GM23338 (cell line): ENCODE results near the gene MYPOP.

Experiments
- CREB1 ChIP-seq: fragments of 250-450 bp; sonication (Bioruptor Pico); IDR thresholded peaks from 2 replicates; pipeline ENCODE4 v1.5.0; 2020; ENCODE audit warnings: low read depth, mild to moderate bottlenecking, moderate library complexity
- CTCF ChIP-seq, 2 experiments: fragments of 200-600 bp in 1 of 2; sonication (generic) in 1 of 2; conservative IDR thresholded peaks; 2 replicates each; pipeline versions ENCODE4 v1.5.1 to v1.6.1; 2016 to 2017; ENCODE audit warnings: antibody characterized with exemption in 2 of 2, low read depth in 2 of 2, mild to moderate bottlenecking in 2 of 2, moderate library complexity in 1 of 2
- EZH2phosphoT487 ChIP-seq: fragments of 200-600 bp; sonication (generic); IDR thresholded peaks from one replicate; pipeline ENCODE4 v1.8.1; 2018; ENCODE audit warnings: antibody characterized with exemption; ENCODE audit not compliant: unreplicated experiment
- POLR2AphosphoS5 ChIP-seq: IDR thresholded peaks from 2 replicates; pipeline ENCODE4 v1.6.1; 2016; ENCODE audit warnings: antibody characterized with exemption, low read depth
- STAT1 ChIP-seq: IDR thresholded peaks from one replicate; pipeline ENCODE4 v1.6.1; 2016; ENCODE audit warnings: antibody characterized with exemption; ENCODE audit not compliant: unreplicated experiment

GRCh38 chr19:45933759-45934158 is 31.3 kb upstream of the MYPOP start:
- TF ChIP-seq CTCF (conservative IDR thresholded peaks at IDR 0.05; ENCODE audit: low read depth in 2 of 2), result no peak
- no peak for TF ChIP-seq CREB1
- no peak for TF ChIP-seq POLR2AphosphoS5
- TF ChIP-seq EZH2phosphoT487, result no peak
- TF ChIP-seq STAT1, result no peak
